Endothelial cell (in vitro differentiated cells): ENCODE results near the gene AGR2. TPM values are rescaled to one million over a fixed set of nuclear protein-coding genes. Genes with fewer than 3 reads are reported as not detected.
"Not testable (repeated sequence)": the region's sequence is repeated elsewhere in the genome, so short reads cannot be mapped to it uniquely, and the experiment has no call there.

Experiments used
- DNase-seq: peaks from one replicate; pipeline ENCODE4 v3.0.0; 2021; ENCODE audit warnings: low spot score
- H3K27ac Mint-ChIP-seq: one replicate; pipeline ENCODE4 v1.8.0; 2021; ENCODE audit warnings: mixed read lengths, inconsistent platforms; ENCODE audit not compliant: unreplicated experiment
- H3K27me3 Mint-ChIP-seq: one replicate; pipeline ENCODE4 v1.8.0; 2021; ENCODE audit warnings: mild to moderate bottlenecking, moderate library complexity, mixed read lengths, inconsistent platforms; ENCODE audit not compliant: unreplicated experiment
- H3K36me3 Mint-ChIP-seq: one replicate; pipeline ENCODE4 v1.8.0; 2021; ENCODE audit warnings: mild to moderate bottlenecking, low read depth, mixed read lengths, inconsistent platforms; ENCODE audit not compliant: unreplicated experiment
- H3K4me1 Mint-ChIP-seq: one replicate; pipeline ENCODE4 v1.8.0; 2021; ENCODE audit warnings: mild to moderate bottlenecking, mixed read lengths, inconsistent platforms; ENCODE audit not compliant: unreplicated experiment
- H3K4me3 Mint-ChIP-seq: one replicate; pipeline ENCODE4 v1.8.0; 2021; ENCODE audit warnings: mild to moderate bottlenecking, mixed read lengths, inconsistent platforms; ENCODE audit not compliant: unreplicated experiment
- H3K9me3 Mint-ChIP-seq: one replicate; pipeline ENCODE4 v1.8.0; 2021; ENCODE audit warnings: mixed read lengths, inconsistent platforms; ENCODE audit not compliant: unreplicated experiment
- CTCF ChIP-seq: fragments of 200-600 bp; sonication (generic); IDR thresholded peaks from one replicate; pipeline ENCODE4 v1.5.0; 2021; ENCODE audit warnings: antibody characterized with exemption; ENCODE audit not compliant: unreplicated experiment
- total RNA-seq: library from RNA; stranded (reverse); fragmentation: NEBNext Ultra II Directional; extraction: Animal tissue kit (Norgen Biotek cat#: 25700); gene quantifications from one replicate; pipeline ENCODE4 v1.2.1, GENCODE V29; 2021; ENCODE audit not compliant: unreplicated experiment

The AGR2 gene
- total RNA-seq, 1 donor from 2014 or later = not detected

- Mint-ChIP-seq H3K4me3 (no peak overlapping the region), H3K4me1 (peaks cover 12% of the 10 kb centered on the region), H3K27me3 (peaks cover 2% of the 10 kb centered on the region), H3K27ac (no peak overlapping the region), H3K36me3 (no peaks in the 10 kb centered on the region), H3K9me3 (no peaks in the 10 kb centered on the region)
- DNase-seq = no peak
- no peak for TF ChIP-seq CTCF
These were observed 30.9 kb downstream of the AGR2 start for GRCh38 chr7:16773884-16774283.

- no peak for DNase-seq
- peaks cover 12% of the 10 kb centered on the region for H3K4me1 Mint-ChIP-seq
- no peak for TF ChIP-seq CTCF
- H3K4me3 Mint-ChIP-seq = no peak overlapping the region
- no peaks in the 10 kb centered on the region for H3K9me3 Mint-ChIP-seq
- peaks cover 2% of the 10 kb centered on the region for H3K27me3 Mint-ChIP-seq
- H3K36me3 Mint-ChIP-seq = no peaks in the 10 kb centered on the region
- H3K27ac Mint-ChIP-seq = no peak overlapping the region
These were observed 31.5 kb downstream of the AGR2 start for GRCh38 chr7:16773326-16773725.

GRCh38 chr7:16770657-16771329 is 34.0 kb downstream of the AGR2 start:
- TF ChIP-seq CTCF = no peak
- Mint-ChIP-seq H3K9me3 (no peaks in the 10 kb centered on the region), H3K4me1 (peaks cover 16% of the 10 kb centered on the region), H3K27ac (no peak overlapping the region), H3K4me3 (no peak overlapping the region), H3K36me3 (no peaks in the 10 kb centered on the region), H3K27me3 (no peaks in the 10 kb centered on the region)
- DNase-seq = no peak

GRCh38 chr7:16769994-16770393 is 34.8 kb downstream of the AGR2 start:
- H3K9me3 Mint-ChIP-seq = not testable (repeated sequence)

GRCh38 chr7:16765436-16765859 is 39.4 kb downstream of the AGR2 start:
- no peak overlapping the region for H3K27ac Mint-ChIP-seq
- H3K36me3 Mint-ChIP-seq = no peaks in the 10 kb centered on the region
- DNase-seq = no peak
- no peak overlapping the region for H3K4me3 Mint-ChIP-seq
- H3K27me3 Mint-ChIP-seq = peaks cover 3% of the 10 kb centered on the region
- H3K4me1 Mint-ChIP-seq = peaks cover 13% of the 10 kb centered on the region
- no peak for TF ChIP-seq CTCF
- H3K9me3 Mint-ChIP-seq = no peaks in the 10 kb centered on the region

More at GRCh38 chr7:16769994-16770393, 34.8 kb downstream of the AGR2 start:
- H3K36me3 Mint-ChIP-seq, H3K27me3 Mint-ChIP-seq, H3K4me3 Mint-ChIP-seq, DNase-seq, H3K27ac Mint-ChIP-seq: not testable (repeated sequence)
- H3K4me1 Mint-ChIP-seq = peaks cover 22% of the 10 kb centered on the region
